ENCODE data around the gene PAX7. TPM values are rescaled to one million over a fixed set of nuclear protein-coding genes. Genes with fewer than 3 reads are reported as not detected.

PAX7 gene
- total and polyA plus RNA-seq, 2 donors (not counting 3 experiments of a cell fraction or from before 2014, with no cell fraction given) = not detected

DNA sequence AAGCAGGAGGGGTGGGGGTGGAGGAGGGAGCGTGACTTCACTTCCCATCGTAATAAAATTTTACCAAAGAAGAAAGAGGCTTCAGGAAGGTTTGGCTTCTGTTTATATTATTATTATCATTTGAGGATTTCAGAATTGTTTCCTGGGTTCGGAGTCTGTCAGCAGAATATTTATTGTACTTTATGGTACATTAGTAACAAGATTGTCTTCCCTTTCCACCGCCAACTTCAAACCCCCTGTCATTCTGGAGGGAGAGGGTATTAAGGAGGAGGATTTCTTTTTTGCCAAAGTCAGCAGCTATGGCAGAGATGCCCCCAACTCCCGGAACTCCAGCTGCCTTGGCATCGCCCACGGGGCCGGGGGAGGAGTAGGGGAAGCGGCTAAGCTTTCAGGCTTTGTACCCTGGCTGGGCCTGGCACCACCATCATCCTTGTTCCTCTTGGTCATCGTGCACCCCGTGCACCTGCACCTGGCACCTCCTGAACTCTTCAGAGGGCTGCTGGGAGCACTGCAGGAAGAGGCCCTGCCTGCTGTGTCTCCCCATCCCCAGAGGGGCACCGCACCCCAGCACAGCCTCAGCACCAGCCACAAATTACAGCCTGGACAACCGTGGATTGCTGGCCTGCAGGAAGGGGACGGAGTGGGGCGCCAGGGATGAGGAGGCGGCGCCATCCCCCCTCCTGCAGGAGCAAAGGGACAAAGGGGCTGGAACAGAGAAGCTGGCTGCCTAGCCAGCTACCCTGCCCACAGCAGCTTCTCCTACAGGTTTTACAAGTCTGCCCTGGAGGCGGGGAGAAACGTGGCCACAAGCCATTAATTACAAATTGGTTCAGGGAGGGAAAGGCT, 24.0 kb upstream of the PAX7 start:
- no peak overlapping the region for H3K9ac ChIP-seq (replicated peaks; ENCODE audit: extremely low read depth, insufficient read depth, low read length)
- H3K4me2 ChIP-seq (ENCODE audit: insufficient read depth, low read length) = no peak overlapping the region
- no peaks in the 10 kb centered on the region for H3K9me1 ChIP-seq (replicated peaks; ENCODE audit: control insufficient read depth, extremely low read depth, insufficient read depth, low read length)
- H3K27me3 ChIP-seq (ENCODE audit: control insufficient read depth in 2 of 2, insufficient read depth in 2 of 2, low read length in 2 of 2) = no peaks in the 10 kb centered on the region
- no peak overlapping the region for H2AFZ ChIP-seq (ENCODE audit: low read depth, low read length)
- H4K20me1 ChIP-seq (replicated peaks; ENCODE audit: control insufficient read depth, extremely low read depth, insufficient read depth, low read length) = no peaks in the 10 kb centered on the region
- POLR2A ChIA-PET = no interaction called here
- H3K36me3 ChIP-seq (ENCODE audit: control insufficient read depth in 2 of 2, extremely low read depth in 1 of 2, insufficient read depth in 2 of 2, low read length in 2 of 2) = no peaks in the 10 kb centered on the region
- intact Hi-C loops (cut with micrococcal nuclease) (no loop called here), dilution Hi-C loops (cut with MboI; ENCODE audit: extremely low pct_ligation_motif_present, low sequenced_read_pairs) (no loop called here)
- DNase-seq (ENCODE audit: low read depth, low spot score) (no peak), FAIRE-seq (no peak)
- H3K27ac ChIP-seq (ENCODE audit: insufficient read depth, low read depth, low read length) = no peak overlapping the region
- BruUV-seq (replicated peaks) = no TSS peak
- no peaks in the 10 kb centered on the region for H3K9me3 ChIP-seq (replicated peaks; ENCODE audit: control insufficient read depth, insufficient read depth, low read length)
- H3K79me2 ChIP-seq (ENCODE audit: control insufficient read depth, insufficient read depth, low read length) = no peaks in the 10 kb centered on the region
- no peak overlapping the region for H3K4me3 ChIP-seq (replicated peaks in 1 of 3; ENCODE audit: insufficient read depth in 1 of 3, low read depth in 1 of 3, low read length in 3 of 3)
- TF ChIP-seq, protein P1, sequence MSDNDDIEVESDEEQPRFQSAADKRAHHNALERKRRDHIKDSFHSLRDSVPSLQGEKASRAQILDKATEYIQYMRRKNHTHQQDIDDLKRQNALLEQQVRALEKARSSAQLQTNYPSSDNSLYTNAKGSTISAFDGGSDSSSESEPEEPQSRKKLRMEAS (IDR thresholded peaks at IDR 0.05; ENCODE audit: insufficient read depth, insufficient read length) = no peak
- TF ChIP-seq POLR2A (IDR thresholded peaks at IDR 0.05; ENCODE audit: low read depth, low read length) (no peak), MYC (IDR thresholded peaks at IDR 0.05; ENCODE audit: low read depth, low read length) (no peak), FOS (IDR thresholded peaks at IDR 0.05; ENCODE audit: borderline replicate concordance, insufficient read depth, low read length) (no peak), GATA2 (IDR thresholded peaks at IDR 0.05; ENCODE audit: insufficient read depth, insufficient read length, low read depth, low read length) (no peak), POLR2AphosphoS5 (IDR thresholded peaks at IDR 0.05; ENCODE audit: insufficient read depth, low read depth, low read length) (no peak), EZH2 (IDR thresholded peaks at IDR 0.05; ENCODE audit: borderline replicate concordance, low read depth, low read length, severe bottlenecking) (no peak), JUN (IDR thresholded peaks at IDR 0.05; ENCODE audit: borderline replicate concordance, insufficient read depth, insufficient read length, low read depth) (no peak)
- TF ChIP-seq, protein P2, sequence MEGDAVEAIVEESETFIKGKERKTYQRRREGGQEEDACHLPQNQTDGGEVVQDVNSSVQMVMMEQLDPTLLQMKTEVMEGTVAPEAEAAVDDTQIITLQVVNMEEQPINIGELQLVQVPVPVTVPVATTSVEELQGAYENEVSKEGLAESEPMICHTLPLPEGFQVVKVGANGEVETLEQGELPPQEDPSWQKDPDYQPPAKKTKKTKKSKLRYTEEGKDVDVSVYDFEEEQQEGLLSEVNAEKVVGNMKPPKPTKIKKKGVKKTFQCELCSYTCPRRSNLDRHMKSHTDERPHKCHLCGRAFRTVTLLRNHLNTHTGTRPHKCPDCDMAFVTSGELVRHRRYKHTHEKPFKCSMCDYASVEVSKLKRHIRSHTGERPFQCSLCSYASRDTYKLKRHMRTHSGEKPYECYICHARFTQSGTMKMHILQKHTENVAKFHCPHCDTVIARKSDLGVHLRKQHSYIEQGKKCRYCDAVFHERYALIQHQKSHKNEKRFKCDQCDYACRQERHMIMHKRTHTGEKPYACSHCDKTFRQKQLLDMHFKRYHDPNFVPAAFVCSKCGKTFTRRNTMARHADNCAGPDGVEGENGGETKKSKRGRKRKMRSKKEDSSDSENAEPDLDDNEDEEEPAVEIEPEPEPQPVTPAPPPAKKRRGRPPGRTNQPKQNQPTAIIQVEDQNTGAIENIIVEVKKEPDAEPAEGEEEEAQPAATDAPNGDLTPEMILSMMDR (IDR thresholded peaks at IDR 0.05; ENCODE audit: extremely low read depth in 1 of 2, insufficient read depth in 1 of 2, low read depth in 1 of 2, low read length in 2 of 2) = no peak
- no peaks in the 10 kb centered on the region for H3K4me1 ChIP-seq (ENCODE audit: control insufficient read depth, extremely low read depth, insufficient read depth, low read length)
- CTCF ChIA-PET = interaction anchor here (2.2 kb wide), 1 partner anchor 10 kb away, joined by 13 read pairs; no protein-coding TSS in a partner anchor
